ENCODE data around the gene SF3B6.

SF3B6 gene

DNA sequence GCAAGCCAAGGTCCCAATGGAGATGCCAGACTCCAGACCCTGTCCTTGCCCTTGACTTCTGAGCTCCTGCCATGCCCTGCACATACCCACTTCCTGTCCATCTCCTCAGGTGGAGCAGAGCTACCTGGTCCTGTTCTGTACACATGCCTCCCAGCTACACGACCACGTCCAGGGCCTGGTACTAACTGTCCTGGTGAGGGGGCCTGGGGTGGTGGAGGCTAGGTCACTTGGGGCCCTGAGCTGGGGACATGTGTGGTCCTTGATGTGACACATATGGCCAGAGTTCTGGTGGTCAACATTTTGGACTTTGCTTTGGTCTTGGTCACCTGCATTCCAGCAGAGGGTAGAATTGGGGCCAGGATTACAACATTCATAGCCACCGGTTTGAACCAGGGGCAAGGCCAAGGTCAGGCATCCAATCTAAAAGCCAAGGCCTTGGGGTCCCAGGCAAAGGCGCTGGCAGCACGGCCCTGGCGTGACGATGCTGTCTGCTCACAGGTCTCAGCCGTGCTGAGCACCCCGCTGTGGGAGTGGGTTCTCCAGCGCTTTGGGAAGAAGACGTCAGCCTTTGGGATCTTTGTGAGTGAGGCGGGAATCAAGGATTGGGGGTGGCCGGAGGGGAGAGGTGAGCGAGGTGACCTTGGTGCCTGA is 53.7 kb downstream of the SF3B6 start:
- TF ChIP-seq, protein P1, sequence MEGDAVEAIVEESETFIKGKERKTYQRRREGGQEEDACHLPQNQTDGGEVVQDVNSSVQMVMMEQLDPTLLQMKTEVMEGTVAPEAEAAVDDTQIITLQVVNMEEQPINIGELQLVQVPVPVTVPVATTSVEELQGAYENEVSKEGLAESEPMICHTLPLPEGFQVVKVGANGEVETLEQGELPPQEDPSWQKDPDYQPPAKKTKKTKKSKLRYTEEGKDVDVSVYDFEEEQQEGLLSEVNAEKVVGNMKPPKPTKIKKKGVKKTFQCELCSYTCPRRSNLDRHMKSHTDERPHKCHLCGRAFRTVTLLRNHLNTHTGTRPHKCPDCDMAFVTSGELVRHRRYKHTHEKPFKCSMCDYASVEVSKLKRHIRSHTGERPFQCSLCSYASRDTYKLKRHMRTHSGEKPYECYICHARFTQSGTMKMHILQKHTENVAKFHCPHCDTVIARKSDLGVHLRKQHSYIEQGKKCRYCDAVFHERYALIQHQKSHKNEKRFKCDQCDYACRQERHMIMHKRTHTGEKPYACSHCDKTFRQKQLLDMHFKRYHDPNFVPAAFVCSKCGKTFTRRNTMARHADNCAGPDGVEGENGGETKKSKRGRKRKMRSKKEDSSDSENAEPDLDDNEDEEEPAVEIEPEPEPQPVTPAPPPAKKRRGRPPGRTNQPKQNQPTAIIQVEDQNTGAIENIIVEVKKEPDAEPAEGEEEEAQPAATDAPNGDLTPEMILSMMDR (IDR thresholded peaks at IDR 0.05; ENCODE audit: low read depth, low read length): no peak

DNA sequence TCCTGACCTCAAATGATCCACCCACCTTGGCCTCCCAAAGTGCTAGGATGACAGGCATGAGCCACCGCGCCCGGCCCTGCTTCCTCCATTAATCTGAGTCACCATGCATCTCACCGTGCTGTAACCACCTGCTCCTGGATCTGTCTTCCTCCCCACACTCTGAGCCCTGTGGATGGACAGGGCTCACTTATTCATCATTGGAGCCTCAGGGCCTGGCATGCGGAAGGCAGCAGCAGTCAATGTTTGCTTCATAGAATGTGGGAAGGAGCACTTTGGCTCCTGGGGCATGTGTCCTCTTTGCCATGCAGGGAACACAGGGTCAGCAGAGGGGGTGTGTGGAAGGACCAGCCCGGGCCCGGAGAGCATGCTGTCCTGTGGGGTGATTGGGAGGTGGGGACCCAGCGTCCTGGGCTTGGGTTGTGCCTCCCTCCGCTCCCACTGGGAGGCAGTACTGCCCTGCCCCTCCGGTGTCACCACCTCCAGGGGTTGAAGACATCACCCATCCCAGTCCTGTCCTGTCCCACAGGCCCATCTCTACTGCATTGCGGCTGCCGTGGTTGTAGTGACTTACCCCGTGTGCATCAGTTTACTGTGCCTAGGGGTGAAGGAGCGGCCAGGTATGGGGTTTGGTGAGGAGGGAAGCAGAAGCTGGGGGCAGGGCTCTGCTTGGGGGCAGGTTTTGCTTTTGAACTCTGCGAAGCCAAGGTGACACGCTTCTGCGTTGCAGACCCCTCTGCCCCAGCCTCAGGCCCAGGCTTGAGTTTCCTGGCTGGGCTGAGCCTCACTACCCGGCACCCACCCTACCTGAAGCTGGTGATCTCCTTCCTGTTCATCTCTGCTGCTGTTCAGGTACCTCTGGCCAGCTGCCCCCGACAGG is 54.8 kb downstream of the SF3B6 start:
- DNase-seq (ENCODE audit: extremely low read depth, low read depth): no peak
- TF ChIP-seq, protein P1 (IDR thresholded peaks at IDR 0.05; ENCODE audit: low read depth, low read length): 0 out of 2 replicates have a peak, but pooled peaks have one; percentile 3

More for the DNA sequence above, 53.7 kb downstream of the SF3B6 start:
- DNase-seq (ENCODE audit: extremely low read depth, low read depth): no peak

DNA sequence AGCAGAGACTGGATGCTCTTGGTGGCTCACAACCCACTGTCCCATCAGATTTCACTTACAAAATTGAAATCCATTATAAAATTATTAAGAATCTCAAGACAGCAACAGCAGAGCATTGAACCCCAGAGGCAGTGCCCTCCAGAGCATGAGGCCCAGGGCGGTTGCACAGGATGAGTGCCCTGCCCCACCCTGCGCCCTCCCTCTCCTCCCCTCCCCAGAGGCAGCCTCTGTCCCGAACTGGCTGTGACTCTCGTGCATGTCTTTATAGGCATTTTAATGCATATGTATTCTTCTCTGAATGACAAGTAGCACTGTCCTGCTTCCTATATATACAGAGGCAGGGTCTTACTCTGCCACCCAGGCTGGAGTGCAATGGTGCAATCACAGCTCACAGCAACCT is 55.9 kb downstream of the SF3B6 start:
- TF ChIP-seq, protein P1 (IDR thresholded peaks at IDR 0.05; ENCODE audit: low read depth, low read length): no peak
- DNase-seq (ENCODE audit: extremely low read depth, low read depth): no peak

DNA sequence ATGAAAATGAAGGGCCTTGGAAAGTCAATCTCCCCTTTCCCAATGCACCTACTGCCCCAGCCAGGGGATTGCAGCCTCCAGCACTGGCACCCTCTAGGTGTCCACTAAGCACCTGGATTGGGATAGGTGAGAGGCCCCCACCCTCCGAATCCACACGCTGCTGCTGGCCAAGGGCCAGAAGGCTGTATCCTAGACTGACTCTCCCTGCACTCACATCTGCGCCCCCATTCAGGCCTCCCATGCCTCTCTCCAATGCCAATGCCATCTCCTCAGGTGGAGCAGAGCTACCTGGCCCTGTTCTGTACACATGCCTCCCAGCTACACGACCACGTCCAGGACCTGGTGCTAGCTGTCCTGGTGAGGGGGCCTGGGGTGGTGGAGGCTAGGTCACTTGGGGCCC is 56.4 kb downstream of the SF3B6 start:
- DNase-seq (ENCODE audit: extremely low read depth, low read depth): no peak
- TF ChIP-seq, protein P1 (IDR thresholded peaks at IDR 0.05; ENCODE audit: low read depth, low read length): no peak

DNA sequence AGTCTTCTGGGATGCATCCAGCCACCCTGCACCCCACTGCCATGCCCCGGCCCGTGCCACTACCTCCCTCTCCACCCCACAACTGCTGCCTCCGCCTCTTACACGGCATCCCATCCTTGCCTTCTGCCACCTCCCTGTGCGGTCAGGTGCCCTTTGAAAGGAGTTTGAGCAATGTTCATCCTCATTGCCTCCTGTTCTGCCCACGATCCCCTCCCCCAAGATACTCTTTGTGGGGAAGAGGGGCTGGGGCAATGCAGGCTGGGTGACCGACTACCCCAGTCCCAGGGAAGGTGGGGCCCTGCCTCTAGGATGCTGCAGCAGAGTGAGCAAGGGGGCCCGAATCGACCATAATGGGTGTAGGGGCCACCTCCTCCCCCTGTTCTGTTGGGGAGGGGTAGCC is 57.9 kb downstream of the SF3B6 start:
- TF ChIP-seq, protein P1 (IDR thresholded peaks at IDR 0.05; ENCODE audit: low read depth, low read length): no peak
- DNase-seq (ENCODE audit: extremely low read depth, low read depth): no peak

DNA sequence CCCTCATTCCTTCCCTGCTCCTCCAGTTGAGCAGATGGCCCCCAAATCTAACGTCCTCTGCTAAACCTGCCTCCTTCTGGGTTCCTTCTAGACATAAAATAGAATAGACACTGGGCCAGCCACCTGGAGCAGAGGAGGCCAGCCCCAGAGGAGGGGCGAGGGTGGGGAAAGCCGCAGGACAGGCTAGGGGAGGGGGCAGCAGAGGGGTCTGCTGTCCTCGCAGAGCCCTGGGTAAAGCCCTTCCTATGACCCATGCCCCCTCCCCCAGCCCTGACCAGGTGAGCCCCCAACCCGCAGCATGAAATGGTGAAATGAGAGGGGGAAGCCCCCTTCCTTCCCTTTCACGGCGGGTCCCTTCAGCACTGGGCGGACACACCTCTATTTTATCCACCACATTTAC is 58.4 kb downstream of the SF3B6 start:
- TF ChIP-seq, protein P1 (IDR thresholded peaks at IDR 0.05; ENCODE audit: low read depth, low read length): no peak

More for the DNA sequence above, 58.4 kb downstream of the SF3B6 start:
- DNase-seq (ENCODE audit: extremely low read depth, low read depth): no peak
